Mesendoderm (in vitro differentiated cells): ENCODE data around the gene FOXD2.

Experiments used
- DNase-seq: peaks from one replicate; pipeline ENCODE4 v3.0.0; 2013
- H2AK5ac ChIP-seq: 2 replicates; pipeline ENCODE4 v1.6.1; 2013; ENCODE audit warnings: low read length, inconsistent platforms
- H2BK120ac ChIP-seq: 2 replicates; pipeline ENCODE4 v1.6.1; 2013; ENCODE audit warnings: low read depth, mild to moderate bottlenecking, low read length, moderate library complexity, mixed read lengths
- H2BK15ac ChIP-seq: replicated peaks from 2 replicates; pipeline ENCODE4 v1.6.1; 2013; ENCODE audit warnings: low read depth, mild to moderate bottlenecking, moderate library complexity
- H2BK5ac ChIP-seq: 2 replicates; pipeline ENCODE4 v1.6.1; 2013; ENCODE audit warnings: low read length, inconsistent platforms
- H3K18ac ChIP-seq: 2 replicates; pipeline ENCODE4 v1.6.1; 2013; ENCODE audit warnings: mild to moderate bottlenecking, low read length, mixed read lengths
- H3K23ac ChIP-seq: one replicate; pipeline ENCODE4 v1.6.1; 2013; ENCODE audit warnings: low read length
- H3K27ac ChIP-seq: 2 replicates; pipeline ENCODE4 v1.5.1; 2013; ENCODE audit warnings: low read depth, mild to moderate bottlenecking, inconsistent platforms, low read length, moderate library complexity
- H3K27me3 ChIP-seq: 2 replicates; pipeline ENCODE4 v1.6.1; 2013; ENCODE audit warnings: low read length, control low read depth, mild to moderate bottlenecking, inconsistent platforms; ENCODE audit not compliant: insufficient read depth, poor library complexity
- H3K36me3 ChIP-seq: 2 replicates; pipeline ENCODE4 v1.6.1; 2013; ENCODE audit warnings: low read length, inconsistent platforms; ENCODE audit not compliant: control insufficient read depth, insufficient read depth
- H3K4ac ChIP-seq: one replicate; pipeline ENCODE4 v1.6.1; 2013; ENCODE audit warnings: low read depth, mild to moderate bottlenecking, low read length, moderate library complexity
- H3K4me1 ChIP-seq: 2 replicates; pipeline ENCODE4 v1.6.1; 2013; ENCODE audit warnings: low read depth, low read length, inconsistent platforms; ENCODE audit not compliant: control insufficient read depth
- H3K4me2 ChIP-seq: 2 replicates; pipeline ENCODE4 v1.6.1; 2013; ENCODE audit warnings: low read length
- H3K4me3 ChIP-seq: 2 replicates; pipeline ENCODE4 v1.5.1; 2013; ENCODE audit warnings: mild to moderate bottlenecking, low read length
- H3K56ac ChIP-seq: one replicate; pipeline ENCODE4 v1.6.1; 2013; ENCODE audit warnings: low read length
- H3K79me1 ChIP-seq: 2 replicates; pipeline ENCODE4 v1.6.1; 2013; ENCODE audit warnings: low read length, inconsistent platforms
- H3K79me2 ChIP-seq: 2 replicates; pipeline ENCODE4 v1.6.1; 2013; ENCODE audit warnings: mild to moderate bottlenecking, low read length; ENCODE audit not compliant: control insufficient read depth, insufficient read depth
- H3K9ac ChIP-seq: 2 replicates; pipeline ENCODE4 v1.6.1; 2013; ENCODE audit warnings: low read length, inconsistent platforms
- H4K5ac ChIP-seq: one replicate; pipeline ENCODE4 v1.6.1; 2013; ENCODE audit warnings: low read length
- H4K8ac ChIP-seq: one replicate; pipeline ENCODE4 v1.6.1; 2013; ENCODE audit warnings: low read depth, mild to moderate bottlenecking, control low read depth, low read length, moderate library complexity
- WGBS: extraction: QIAGEN DNeasy Blood & Tissue Kit; methylation state at CpG from one replicate; pipeline ENCODE4 v1.1.7; 2013; ENCODE audit warnings: low lambda C conversion rate, missing lambda C conversion rate; ENCODE audit not compliant: insufficient coverage; ENCODE audit errors: extremely low coverage; 5-methylcytosine and 5-hydroxymethylcytosine counted together

Gene FOXD2

DNA sequence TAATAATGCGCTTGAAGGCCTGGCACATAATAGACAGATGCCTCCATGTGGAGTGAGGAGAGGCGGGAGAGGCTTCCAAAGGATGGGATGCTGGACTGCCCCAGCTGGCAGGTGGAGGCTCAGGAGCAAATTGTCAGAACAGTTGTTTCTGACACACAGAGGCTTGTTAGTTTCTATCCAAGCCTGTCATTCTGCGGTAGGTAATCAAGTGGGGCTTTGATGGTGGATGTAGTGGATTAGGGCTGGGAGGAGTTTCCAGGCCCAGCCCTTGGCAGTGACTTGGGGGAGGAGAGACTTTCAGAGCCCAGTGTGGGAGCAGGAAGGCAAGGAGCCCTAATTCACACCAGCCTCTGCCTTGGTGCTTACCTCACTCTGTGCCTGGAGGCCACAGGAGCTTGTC is 44.1 kb downstream of the FOXD2 start:
- Histone ChIP-seq H3K56ac (no peak overlapping the region), H3K79me2 (no peaks in the 10 kb centered on the region), H3K4me2 (no peak overlapping the region), H3K18ac (no peak overlapping the region), H2AK5ac (no peak overlapping the region), H3K4ac (no peak overlapping the region), H3K9ac (no peak overlapping the region), H3K4me3 (no peak overlapping the region), H2BK5ac (no peak overlapping the region), H3K79me1 (no peaks in the 10 kb centered on the region), H3K27ac (no peak overlapping the region), H3K27me3 (no peaks in the 10 kb centered on the region), H2BK15ac (no peak overlapping the region), H3K4me1 (no peaks in the 10 kb centered on the region), H4K8ac (no peak overlapping the region), H4K5ac (no peak overlapping the region), H3K23ac (no peak overlapping the region), H3K36me3 (no peaks in the 10 kb centered on the region), H2BK120ac (no peak overlapping the region)
- no peak for DNase-seq
- WGBS: no CpG with 5 or more reads among the region's 3 CpGs

GRCh38 chr1:47482786-47483185 is 44.9 kb downstream of the FOXD2 start:
- Histone ChIP-seq H3K56ac (no peak overlapping the region), H2BK5ac (no peak overlapping the region), H3K4me3 (no peak overlapping the region), H2BK15ac (no peak overlapping the region), H4K5ac (no peak overlapping the region), H3K9ac (no peak overlapping the region), H2AK5ac (no peak overlapping the region), H3K79me1 (no peaks in the 10 kb centered on the region), H3K27ac (no peak overlapping the region), H3K36me3 (no peaks in the 10 kb centered on the region), H3K4ac (no peak overlapping the region), H2BK120ac (no peak overlapping the region), H3K18ac (no peak overlapping the region), H3K79me2 (no peaks in the 10 kb centered on the region), H3K4me1 (no peaks in the 10 kb centered on the region), H4K8ac (no peak overlapping the region), H3K4me2 (no peak overlapping the region), H3K23ac (no peak overlapping the region), H3K27me3 (no peaks in the 10 kb centered on the region)
- WGBS: no CpG with 5 or more reads among the region's 1 CpG
- DNase-seq: no peak

DNA sequence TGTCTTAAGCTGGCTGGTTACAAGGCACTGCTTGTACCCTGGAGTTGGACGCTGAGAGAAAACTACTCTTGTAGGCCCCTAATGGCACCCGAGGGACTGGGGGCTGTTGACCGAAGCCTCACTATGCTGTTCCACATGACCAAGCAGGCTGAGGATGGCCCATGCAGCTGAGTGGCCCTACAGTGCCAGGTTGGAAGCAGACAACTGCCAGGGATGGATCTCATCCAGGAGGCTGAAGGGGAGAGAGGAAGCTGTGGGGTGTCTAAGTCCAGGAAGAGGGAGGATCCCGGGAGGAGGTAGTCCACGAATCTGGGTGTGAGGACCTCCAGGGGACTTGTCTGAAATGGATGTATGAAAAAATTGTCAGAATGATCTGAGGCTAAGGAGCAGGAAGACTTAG is 45.8 kb downstream of the FOXD2 start:
- DNase-seq: no peak
- no peaks in the 10 kb centered on the region for H3K36me3 ChIP-seq
- no peak overlapping the region for H4K8ac ChIP-seq
- H2AK5ac ChIP-seq: no peak overlapping the region
- H3K4me3 ChIP-seq: no peak overlapping the region
- H2BK5ac ChIP-seq: no peak overlapping the region
- no peak overlapping the region for H3K9ac ChIP-seq
- H3K27me3 ChIP-seq: no peaks in the 10 kb centered on the region
- no peak overlapping the region for H3K56ac ChIP-seq
- H4K5ac ChIP-seq: no peak overlapping the region
- H3K23ac ChIP-seq: no peak overlapping the region
- no peak overlapping the region for H3K4ac ChIP-seq
- no peak overlapping the region for H3K18ac ChIP-seq
- no CpG with 5 or more reads among the region's 5 CpGs for WGBS
- no peaks in the 10 kb centered on the region for H3K79me2 ChIP-seq
- H3K79me1 ChIP-seq: no peaks in the 10 kb centered on the region
- no peak overlapping the region for H3K27ac ChIP-seq
- H2BK15ac ChIP-seq: no peak overlapping the region
- H3K4me1 ChIP-seq: no peaks in the 10 kb centered on the region
- H3K4me2 ChIP-seq: no peak overlapping the region
- no peak overlapping the region for H2BK120ac ChIP-seq

- no CpG with 5 or more reads among the region's 3 CpGs for WGBS
- no peaks in the 10 kb centered on the region for H3K27me3 ChIP-seq
Measured at GRCh38 chr1:47485817-47486216, 48.0 kb downstream of the FOXD2 start.

DNA sequence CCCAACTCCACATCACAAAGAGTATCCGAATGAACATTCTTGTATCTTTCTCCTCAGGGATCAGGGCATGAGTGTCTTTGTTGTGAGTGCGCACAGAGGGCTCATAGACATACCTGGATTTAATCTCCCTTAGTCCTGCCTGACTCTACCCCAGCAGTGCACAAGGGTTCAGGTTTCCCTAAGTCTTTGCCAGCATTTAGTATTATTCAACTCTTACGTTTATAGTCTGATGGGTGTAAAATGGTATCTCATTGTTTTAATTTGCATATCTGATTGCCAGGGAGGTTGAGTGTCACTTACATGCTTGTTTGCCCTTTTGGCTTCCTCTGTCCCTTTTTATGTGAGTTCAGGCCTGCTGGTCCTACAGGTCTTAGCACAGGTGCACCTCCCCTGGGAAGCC is 49.5 kb downstream of the FOXD2 start:
- H2BK5ac ChIP-seq: no peak overlapping the region
- no peak overlapping the region for H2AK5ac ChIP-seq
- no CpG with 5 or more reads among the region's 3 CpGs for WGBS
- no peaks in the 10 kb centered on the region for H3K79me1 ChIP-seq
- DNase-seq: no peak
- no peak overlapping the region for H3K4me3 ChIP-seq
- no peak overlapping the region for H3K18ac ChIP-seq
- H3K56ac ChIP-seq: no peak overlapping the region
- H3K4me2 ChIP-seq: no peak overlapping the region
- no peak overlapping the region for H4K8ac ChIP-seq
- H2BK15ac ChIP-seq: no peak overlapping the region
- H3K27ac ChIP-seq: no peak overlapping the region
- H2BK120ac ChIP-seq: no peak overlapping the region
- no peaks in the 10 kb centered on the region for H3K79me2 ChIP-seq
- no peak overlapping the region for H4K5ac ChIP-seq
- H3K36me3 ChIP-seq: no peaks in the 10 kb centered on the region
- H3K4ac ChIP-seq: no peak overlapping the region
- no peak overlapping the region for H3K23ac ChIP-seq
- H3K9ac ChIP-seq: no peak overlapping the region
- no peaks in the 10 kb centered on the region for H3K4me1 ChIP-seq
- H3K27me3 ChIP-seq: no peaks in the 10 kb centered on the region

More at GRCh38 chr1:47485817-47486216, 48.0 kb downstream of the FOXD2 start:
- no peak for DNase-seq
- no peak overlapping the region for H2AK5ac ChIP-seq
- H3K4me1 ChIP-seq: no peaks in the 10 kb centered on the region
- no peak overlapping the region for H3K4ac ChIP-seq
- H3K79me1 ChIP-seq: no peaks in the 10 kb centered on the region
- H3K4me3 ChIP-seq: no peak overlapping the region
- no peak overlapping the region for H2BK5ac ChIP-seq
- no peak overlapping the region for H3K9ac ChIP-seq
- H3K79me2 ChIP-seq: no peaks in the 10 kb centered on the region
- H4K5ac ChIP-seq: no peak overlapping the region
- no peak overlapping the region for H2BK15ac ChIP-seq
- H3K4me2 ChIP-seq: no peak overlapping the region
- no peak overlapping the region for H2BK120ac ChIP-seq
- H3K23ac ChIP-seq: no peak overlapping the region
- no peak overlapping the region for H3K18ac ChIP-seq
- no peaks in the 10 kb centered on the region for H3K36me3 ChIP-seq
- no peak overlapping the region for H3K27ac ChIP-seq
- H4K8ac ChIP-seq: no peak overlapping the region
- H3K56ac ChIP-seq: no peak overlapping the region

DNA sequence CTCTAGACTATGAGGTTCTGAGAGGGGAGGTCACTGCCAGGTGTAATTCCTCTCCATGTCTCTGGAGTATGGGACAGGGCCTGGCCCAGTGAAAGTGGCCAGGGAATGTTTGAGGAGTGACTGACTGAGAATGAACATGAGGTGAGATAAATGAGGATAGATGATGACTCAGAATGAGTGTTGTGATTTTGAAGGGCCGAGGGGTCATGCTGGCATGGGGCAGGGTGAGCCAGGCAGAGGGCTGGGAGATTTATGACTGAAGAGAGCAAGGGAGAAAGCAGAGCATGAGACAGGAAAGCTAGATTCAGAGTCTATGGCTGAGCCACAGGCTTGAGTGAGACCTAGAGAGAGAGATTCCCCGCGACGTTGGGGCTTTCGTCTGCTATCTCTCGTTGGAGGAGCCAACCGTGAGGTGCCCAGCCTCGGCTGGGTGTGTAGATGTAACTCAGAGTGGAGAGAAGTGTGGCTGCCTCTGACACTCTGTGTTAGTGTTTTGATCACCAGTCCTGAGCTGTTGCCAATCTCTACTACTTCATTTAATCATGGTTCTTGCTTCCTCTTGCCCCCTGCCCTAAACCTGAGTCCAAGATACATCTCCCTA is 50.1 kb downstream of the FOXD2 start:
- H3K4ac ChIP-seq: no peak overlapping the region
- H2AK5ac ChIP-seq: no peak overlapping the region
- no peak overlapping the region for H2BK5ac ChIP-seq
- WGBS: no CpG with 5 or more reads among the region's 8 CpGs
- no peaks in the 10 kb centered on the region for H3K79me2 ChIP-seq
- no peak overlapping the region for H3K23ac ChIP-seq
- H3K36me3 ChIP-seq: no peaks in the 10 kb centered on the region
- no peak for DNase-seq
- no peak overlapping the region for H3K56ac ChIP-seq
- H3K79me1 ChIP-seq: no peaks in the 10 kb centered on the region
- H2BK120ac ChIP-seq: no peak overlapping the region
- no peak overlapping the region for H3K9ac ChIP-seq
- no peaks in the 10 kb centered on the region for H3K27me3 ChIP-seq
- H4K8ac ChIP-seq: no peak overlapping the region
- no peak overlapping the region for H3K27ac ChIP-seq
- H3K4me2 ChIP-seq: no peak overlapping the region
- no peak overlapping the region for H3K4me3 ChIP-seq
- H2BK15ac ChIP-seq: no peak overlapping the region
- no peak overlapping the region for H4K5ac ChIP-seq
- H3K4me1 ChIP-seq: no peaks in the 10 kb centered on the region
- no peak overlapping the region for H3K18ac ChIP-seq
